HG03139 (cell line): Measurements from ENCODE around the gene SPATA2.
"Not testable (repeated sequence)": the region's sequence is repeated elsewhere in the genome, so short reads cannot be mapped to it uniquely, and the experiment has no call there.

ENCODE experiments used
- ATAC-seq: cut with Tn5 transposase; IDR thresholded peaks from one replicate; pipeline ENCODE4 v1.9.1; 2021; ENCODE audit not compliant: unreplicated experiment

Gene SPATA2

DNA sequence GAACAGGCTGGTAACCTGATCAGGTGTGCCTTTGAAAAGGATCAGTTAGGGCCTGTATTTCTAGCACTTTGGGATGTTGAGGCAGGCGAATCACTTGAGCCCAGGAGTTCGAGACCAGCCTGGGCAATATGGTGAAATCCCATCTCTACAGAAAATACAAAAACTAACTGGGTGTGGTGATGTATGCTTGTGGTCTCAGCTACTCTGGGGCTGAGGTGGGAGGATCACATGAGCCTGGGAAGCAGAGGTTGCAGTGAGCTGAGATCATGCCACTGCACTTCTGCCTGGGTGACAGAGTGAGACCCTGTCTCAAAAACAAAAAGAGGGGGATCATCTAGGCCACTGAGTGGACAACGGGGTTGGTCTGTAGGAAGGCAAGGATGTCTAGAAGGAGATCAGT is 54.1 kb downstream of the SPATA2 start:
- not testable (repeated sequence) for ATAC-seq

DNA sequence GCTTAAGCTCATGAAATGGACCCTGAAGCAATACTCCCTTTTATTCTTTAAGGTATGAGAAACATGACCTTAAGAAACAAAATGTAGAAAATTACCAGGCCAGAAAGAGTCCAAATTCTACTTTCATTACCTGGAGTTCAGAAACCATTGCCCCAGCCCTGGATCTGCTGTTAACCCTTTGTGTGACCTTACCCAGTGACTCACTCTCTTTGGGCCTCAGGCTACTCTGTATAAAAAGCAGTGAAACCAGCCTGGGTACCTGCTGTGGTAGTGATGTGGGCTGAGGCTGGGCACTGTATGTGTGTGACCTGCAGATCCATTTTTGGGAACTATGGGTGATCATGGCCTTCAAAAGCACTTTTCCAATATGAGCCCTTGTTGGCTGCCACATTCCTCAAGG is 55.5 kb downstream of the SPATA2 start:
- no peak for ATAC-seq

- ATAC-seq = no peak
Observed at GRCh38 chr20:49859011-49859410, 56.3 kb downstream of the SPATA2 start.

DNA sequence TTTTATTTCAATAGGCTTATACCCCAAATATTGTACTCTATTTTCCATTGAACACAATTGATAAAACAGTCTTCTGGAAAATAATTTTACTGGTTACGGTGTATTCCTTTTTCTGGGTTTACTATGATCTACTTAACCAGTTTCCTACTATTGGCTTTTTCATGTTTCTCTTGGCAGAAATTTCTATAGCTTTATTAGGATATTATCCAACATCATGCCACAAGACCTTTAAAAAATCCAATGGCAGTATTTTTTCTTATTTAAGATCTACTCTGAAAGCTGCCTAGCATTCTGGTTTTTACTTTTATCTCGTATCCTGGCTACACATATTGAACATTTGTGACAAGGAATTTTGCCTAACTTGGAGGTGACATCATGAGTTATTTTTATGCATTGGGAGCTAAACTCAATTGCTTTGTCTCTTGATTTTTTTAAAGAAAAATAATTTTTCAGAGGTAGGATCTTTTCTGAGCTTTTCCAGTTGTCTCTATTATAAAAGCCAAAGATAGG is 57.2 kb downstream of the SPATA2 start:
- ATAC-seq = no peak

GRCh38 chr20:49856904-49857303 is 58.4 kb downstream of the SPATA2 start:
- ATAC-seq = no peak

DNA sequence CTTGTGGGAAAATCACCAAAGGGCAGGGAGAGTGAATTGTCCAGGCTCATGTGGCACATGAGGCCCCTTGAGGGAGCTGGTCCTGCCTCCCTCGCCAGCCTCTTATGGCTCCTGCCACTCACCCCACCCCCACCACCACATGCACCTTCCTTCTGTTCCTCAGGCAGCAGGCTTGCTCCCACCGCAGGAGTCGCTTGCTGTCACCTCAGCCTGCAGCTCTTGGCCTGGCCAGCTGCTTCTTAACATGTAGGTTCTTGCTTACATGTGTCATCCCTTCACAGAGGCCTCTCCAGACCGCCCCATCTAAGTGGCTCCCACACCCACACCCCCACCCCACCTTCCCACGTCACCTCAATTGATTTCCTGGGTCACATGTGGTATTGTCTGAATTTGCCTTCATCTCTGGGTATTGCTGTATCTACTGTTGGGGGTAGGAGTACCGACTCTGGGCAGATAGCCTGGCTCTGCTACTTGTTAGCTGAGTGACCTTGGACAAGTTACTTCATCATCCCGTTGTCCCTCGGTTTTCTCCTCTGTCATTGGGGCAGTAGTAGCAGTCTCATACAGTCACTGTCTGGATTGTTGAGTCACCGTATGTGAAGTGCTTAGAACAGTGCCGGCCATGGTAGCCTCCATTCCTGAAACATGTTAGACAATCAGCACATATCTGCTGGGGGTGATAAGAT is 61.0 kb downstream of the SPATA2 start:
- no peak for ATAC-seq

DNA sequence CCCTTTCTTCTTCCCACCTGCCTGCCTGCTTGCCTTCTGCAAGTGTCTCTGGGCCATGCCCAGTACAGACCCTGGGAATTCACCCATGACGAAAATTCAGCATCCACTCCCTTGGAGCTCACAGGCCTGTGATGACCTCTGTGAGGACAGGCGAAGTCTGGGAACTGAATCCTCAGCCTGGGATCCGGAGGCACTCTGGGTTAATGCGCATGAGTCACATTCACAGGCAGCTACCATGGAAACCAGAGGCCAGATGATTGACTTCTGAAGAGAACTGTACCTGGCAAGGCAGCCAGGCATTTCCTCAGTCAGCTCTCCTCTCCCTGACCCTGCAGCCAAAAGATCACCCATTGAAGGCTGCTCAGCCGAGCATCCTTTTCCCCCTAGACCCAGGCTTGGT is 61.7 kb downstream of the SPATA2 start:
- no peak for ATAC-seq
